IMR-90 (cell line): ENCODE results near the gene HOMEZ. TPM values are rescaled to one million over a fixed set of nuclear protein-coding genes. Genes with fewer than 3 reads are reported as not detected.

ENCODE experiments used
- ATAC-seq: fragments of 200-7000 bp; cut with Tn5 transposase; 2 replicates; pipeline ENCODE4 v1.9.1; 2020; ENCODE audit warnings: low read depth, mild to moderate bottlenecking, moderate library complexity
- BruUV-seq: library from RNA; stranded (reverse); fragments of 400-500 nt; replicated peaks from 2 replicates; lab custom pipeline; 2021; lab: Mats Ljungman, UMichigan
- CTCF ChIA-PET: fragments of 300-600 bp; formaldehyde crosslinking; extraction: SDS; loops from one replicate; lab custom pipeline; 2021; ENCODE audit warnings: antibody characterized with exemption; lab: Yijun Ruan, JAX
- POLR2A ChIA-PET: fragments of 300-600 bp; sonication (Branson Sonifier 250); formaldehyde crosslinking; loops from one replicate; lab custom pipeline; 2022; ENCODE audit warnings: antibody characterized with exemption; ENCODE audit not compliant: unreplicated experiment; lab: Charles Lee
- DNase-seq: peaks from one replicate; pipeline ENCODE4 v3.0.0; 2013
- H2AFZ ChIP-seq: replicated peaks from 2 replicates; pipeline ENCODE3; 2013; ENCODE audit warnings: low read length, mild to moderate bottlenecking; ENCODE audit not compliant: poor library complexity
- H2AK5ac ChIP-seq: 2 replicates; pipeline ENCODE4 v1.6.1; 2013; ENCODE audit warnings: low read depth, low read length, inconsistent platforms
- H2AK9ac ChIP-seq: replicated peaks from 2 replicates; pipeline ENCODE3; 2013; ENCODE audit warnings: mild to moderate bottlenecking, low read depth, low read length, moderate library complexity; ENCODE audit not compliant: poor library complexity
- H2BK120ac ChIP-seq: 2 replicates; pipeline ENCODE4 v1.6.1; 2013; ENCODE audit warnings: low read depth, low read length, inconsistent platforms
- H2BK15ac ChIP-seq: 3 replicates; pipeline ENCODE4 v1.6.1; 2013; ENCODE audit warnings: low read depth, low read length, inconsistent platforms
- H2BK20ac ChIP-seq: 2 replicates; pipeline ENCODE4 v1.6.1; 2013; ENCODE audit warnings: low read depth, mild to moderate bottlenecking, inconsistent platforms, low read length, moderate library complexity
- H2BK5ac ChIP-seq: 2 replicates; pipeline ENCODE4 v1.6.1; 2013; ENCODE audit warnings: mild to moderate bottlenecking, low read depth, low read length, inconsistent platforms; ENCODE audit not compliant: poor library complexity, severe bottlenecking
- H3K14ac ChIP-seq: replicated peaks from 2 replicates; pipeline ENCODE4 v1.6.1; 2013; ENCODE audit warnings: low read depth, low read length, inconsistent platforms
- H3K18ac ChIP-seq: 2 replicates; pipeline ENCODE4 v1.6.1; 2013; ENCODE audit warnings: low read depth, low read length, control low read depth
- H3K23ac ChIP-seq: 2 replicates; pipeline ENCODE4 v1.6.1; 2013; ENCODE audit warnings: low read depth, low read length, inconsistent platforms
- H3K27ac ChIP-seq: 2 replicates; pipeline ENCODE4 v1.5.1; 2013; ENCODE audit warnings: mild to moderate bottlenecking, control low read depth, low read length; ENCODE audit not compliant: insufficient read depth
- H3K27me3 ChIP-seq: 2 replicates; pipeline ENCODE4 v1.6.1; 2013; ENCODE audit warnings: low read length; ENCODE audit not compliant: control insufficient read depth, insufficient read depth
- H3K36me3 ChIP-seq: 2 replicates; pipeline ENCODE4 v1.6.1; 2013; ENCODE audit warnings: low read length, mixed read lengths; ENCODE audit not compliant: control insufficient read depth, insufficient read depth
- H3K4ac ChIP-seq: 2 replicates; pipeline ENCODE4 v1.6.1; 2013; ENCODE audit warnings: low read depth, low read length, inconsistent platforms
- H3K4me1 ChIP-seq: 2 replicates; pipeline ENCODE4 v1.6.1; 2013; ENCODE audit warnings: low read length, mixed read lengths; ENCODE audit not compliant: control insufficient read depth, insufficient read depth
- H3K4me2 ChIP-seq: 2 replicates; pipeline ENCODE4 v1.6.1; 2013; ENCODE audit warnings: low read depth, mild to moderate bottlenecking, control low read depth, low read length, moderate library complexity
- H3K4me3 ChIP-seq: 2 replicates; pipeline ENCODE4 v1.5.1; 2013; ENCODE audit warnings: low read depth, mild to moderate bottlenecking, control low read depth, low read length, moderate library complexity; ENCODE audit not compliant: insufficient read depth
- H3K56ac ChIP-seq: 2 replicates; pipeline ENCODE4 v1.6.1; 2013; ENCODE audit warnings: low read length, inconsistent platforms; ENCODE audit not compliant: insufficient read depth; ENCODE audit errors: extremely low read depth
- H3K79me1 ChIP-seq, 2 experiments: 2 replicates each; pipeline ENCODE4 v1.6.1; 2013; ENCODE audit warnings: low read length in 2 of 2, inconsistent platforms in 1 of 2, low read depth in 1 of 2
- H3K9ac ChIP-seq: 2 replicates; pipeline ENCODE4 v1.6.1; 2013; ENCODE audit warnings: low read depth, low read length, control low read depth
- H3K9me1 ChIP-seq: 2 replicates; pipeline ENCODE4 v1.6.1; 2013; ENCODE audit warnings: low read length, inconsistent platforms; ENCODE audit not compliant: insufficient read depth
- H3K9me3 ChIP-seq: 2 replicates; pipeline ENCODE4 v1.6.1; 2013; ENCODE audit warnings: low read length; ENCODE audit not compliant: control insufficient read depth, insufficient read depth
- H4K20me1 ChIP-seq: 2 replicates; pipeline ENCODE4 v1.6.1; 2013; ENCODE audit warnings: low read length, inconsistent platforms; ENCODE audit not compliant: insufficient read depth
- H4K5ac ChIP-seq: 2 replicates; pipeline ENCODE4 v1.6.1; 2013; ENCODE audit warnings: mild to moderate bottlenecking, low read depth, low read length, control low read depth
- H4K8ac ChIP-seq, 2 experiments: 2 replicates each; pipeline ENCODE4 v1.6.1; 2013; ENCODE audit warnings: low read depth in 2 of 2, low read length in 2 of 2, control low read depth in 1 of 2, inconsistent platforms in 1 of 2
- H4K91ac ChIP-seq: 2 replicates; pipeline ENCODE4 v1.6.1; 2013; ENCODE audit warnings: low read depth, low read length, inconsistent platforms; ENCODE audit not compliant: insufficient read depth
- CEBPB ChIP-seq: IDR thresholded peaks from 2 replicates; pipeline ENCODE4 v1.6.1; 2012; ENCODE audit warnings: low read depth, low read length, improper control_type of control experiment
- CHD1 ChIP-seq: IDR thresholded peaks from 2 replicates; pipeline ENCODE4 v1.6.1; 2012; ENCODE audit warnings: low read depth, low read length, improper control_type of control experiment
- FOS ChIP-seq: fragments of 150-350 bp; IDR thresholded peaks from 2 replicates; pipeline ENCODE4 v1.6.1; 2016; ENCODE audit warnings: low read depth, low read length
- MAFK ChIP-seq: IDR thresholded peaks from 2 replicates; pipeline ENCODE4 v1.6.1; 2012; ENCODE audit warnings: low read depth, low read length, improper control_type of control experiment
- MAZ ChIP-seq: IDR thresholded peaks from 2 replicates; pipeline ENCODE4 v1.6.1; 2012; ENCODE audit warnings: low read depth, mild to moderate bottlenecking, low read length, improper control_type of control experiment, moderate library complexity, borderline replicate concordance
- NFE2L2 ChIP-seq: fragments of 150-350 bp; IDR thresholded peaks from 2 replicates; pipeline ENCODE4 v1.6.1; 2016; ENCODE audit warnings: low read depth, mild to moderate bottlenecking, low read length
- RAD21 ChIP-seq: IDR thresholded peaks from 2 replicates; pipeline ENCODE4 v1.6.1; 2012; ENCODE audit warnings: low read length, improper control_type of control experiment
- RCOR1 ChIP-seq: IDR thresholded peaks from 2 replicates; pipeline ENCODE4 v1.6.1; 2012; ENCODE audit warnings: mild to moderate bottlenecking, low read length, improper control_type of control experiment; ENCODE audit not compliant: insufficient replicate concordance
- RFX5 ChIP-seq: IDR thresholded peaks from 2 replicates; pipeline ENCODE4 v1.8.0; 2012; ENCODE audit warnings: low read depth, mild to moderate bottlenecking, low read length, moderate library complexity
- SMC3 ChIP-seq: fragments of 150-350 bp; IDR thresholded peaks from 2 replicates; pipeline ENCODE4 v1.6.1; 2016; ENCODE audit warnings: low read depth, mild to moderate bottlenecking, antibody characterized with exemption, low read length, moderate library complexity
- WGBS, 2 experiments: methylation state at CpG; one replicate each; pipeline versions ENCODE4 v1.1.5 to v1.1.7; 2013; ENCODE audit warnings: missing lambda C conversion rate in 2 of 2; ENCODE audit not compliant: insufficient read length in 1 of 2; ENCODE audit errors: extremely low coverage in 2 of 2; 5-methylcytosine and 5-hydroxymethylcytosine counted together
- dilution Hi-C: fragments of 300-500 bp; cut with HindIII; formaldehyde crosslinking; loops from one replicate; pipeline ENCODE4 v1.14.3; 2018; ENCODE audit warnings: low sequenced_read_pairs; ENCODE audit not compliant: unreplicated experiment
- in situ Hi-C: fragments of 300-500 bp; cut with MboI; formaldehyde crosslinking; loops from 3 replicates; pipeline ENCODE4 v1.14.3; 2019; ENCODE audit warnings: low sequenced_read_pairs, inconsistent platforms, mixed read lengths
- intact Hi-C: fragments of 100-400 bp; cut with micrococcal nuclease; formaldehyde crosslinking; loops from 2 replicates; pipeline ENCODE4 v1.10.0; 2022
- polyA plus RNA-seq, 3 experiments: library from polyadenylated mRNA; depleted of rRNA; stranded (reverse); fragments of >200 nt; gene quantifications; 2 replicates each; pipeline ENCODE4 v1.2.3, GENCODE V29; 2012; ENCODE audit warnings: low replicate concordance in 1 of 3
- total RNA-seq: library from RNA; depleted of rRNA; stranded (reverse); fragments of >200 nt; gene quantifications from 2 replicates; pipeline ENCODE4 v1.2.3, GENCODE V29; 2012
- TF ChIP-seq, protein P1 (sequence below): fragments of 150-350 bp; IDR thresholded peaks from 2 replicates; pipeline ENCODE4 v1.6.1; 2016; ENCODE audit warnings: low read depth, mild to moderate bottlenecking, low read length, moderate library complexity, borderline replicate concordance
- TF ChIP-seq, protein P2 (sequence below): fragments of 150-350 bp; IDR thresholded peaks from 2 replicates; pipeline ENCODE4 v1.6.1; 2017; ENCODE audit warnings: mild to moderate bottlenecking, antibody characterized with exemption, low read length, low read depth
- TF ChIP-seq, protein P3 (sequence below): conservative IDR thresholded peaks from 2 replicates; pipeline ENCODE4 v1.5.1; 2012; ENCODE audit warnings: mild to moderate bottlenecking, low read depth, low read length, improper control_type of control experiment

HOMEZ gene
- total and polyA plus RNA-seq, 2 of the 4 experiments (the other 2 are of a cell fraction) = 7.7 to 9.7 TPM

DNA sequence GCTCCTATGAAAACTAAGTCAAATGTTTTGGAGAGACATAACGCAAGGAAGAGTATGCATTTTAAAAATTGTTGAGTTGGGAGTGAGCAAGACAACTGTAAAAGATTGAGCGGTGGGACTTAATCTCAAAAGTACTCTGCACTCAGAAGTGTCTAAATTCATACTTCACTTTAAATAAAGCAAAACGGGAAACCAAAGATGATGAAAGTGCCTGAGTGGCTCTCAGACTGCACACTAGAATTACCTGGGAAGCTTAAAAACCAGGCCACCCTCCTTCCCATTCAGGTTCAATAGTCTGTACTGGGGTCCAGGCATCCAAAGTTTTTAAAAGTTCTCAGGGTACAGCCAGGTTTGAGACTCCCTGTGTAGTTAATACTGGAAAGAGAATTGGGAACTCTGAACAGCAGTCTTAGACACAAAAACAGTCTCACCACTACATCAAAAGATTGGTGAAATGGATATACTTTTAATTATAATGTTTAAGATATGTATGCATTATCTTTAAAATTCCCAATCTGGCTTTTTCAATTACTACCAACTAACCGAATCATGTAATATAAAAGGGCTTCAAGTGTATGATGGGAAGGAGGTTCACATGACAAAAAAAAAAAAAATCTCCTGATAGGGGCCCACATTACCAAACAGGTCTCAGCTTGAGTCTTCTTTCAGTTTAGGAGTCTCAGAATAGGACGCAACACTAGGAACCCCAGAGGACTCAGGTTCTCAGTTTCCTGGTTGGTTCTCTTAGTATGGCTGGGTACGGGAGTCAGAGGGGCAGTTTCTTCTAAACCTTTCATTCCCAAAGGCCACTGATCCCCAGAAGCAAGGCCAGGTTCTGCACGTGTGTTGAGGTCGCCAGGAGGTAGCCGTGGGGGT lies 1.0 kb downstream of the HOMEZ start:
- Histone ChIP-seq H3K79me1 (peaks cover 20 to 21% of the 10 kb centered on the region in 2 experiments), H2AFZ (peak overlapping the region; percentile 97), H2BK15ac (no peak overlapping the region), H3K4me2 (peak overlapping the region; percentile 99), H2AK9ac (peak overlapping the region; percentile 83), H3K14ac (peak overlapping the region; percentile 60), H3K9me3 (no peaks in the 10 kb centered on the region), H3K23ac (peak overlapping the region; percentile 83), H3K9ac (peak overlapping the region; percentile 84), H3K27ac (peak overlapping the region; percentile 51), H3K18ac (no peak overlapping the region), H3K9me1 (peaks cover 6% of the 10 kb centered on the region; the same call in 1 of the 2 replicates), H3K4me3 (peak overlapping the region; percentile 95), H4K5ac (no peak overlapping the region), H3K4ac (peak overlapping the region; percentile 48), H2BK120ac (no peak overlapping the region), H4K20me1 (no peaks in the 10 kb centered on the region; the same call in 1 of the 2 replicates), H2AK5ac (peak overlapping the region; percentile 78), H3K36me3 (no peaks in the 10 kb centered on the region), H4K91ac (peak overlapping the region; percentile 66; the same call in 1 of the 2 replicates), H2BK5ac (peak overlapping the region; percentile 26), H3K4me1 (peaks cover 7% of the 10 kb centered on the region), H4K8ac (peak overlapping the region; percentile 67 to 79), H2BK20ac (no peak overlapping the region; the same call in 1 of the 2 replicates), H3K56ac (peak overlapping the region; percentile 73), H3K27me3 (no peaks in the 10 kb centered on the region; the same call in 1 of the 2 replicates)
- ChIA-PET CTCF (no interaction called here), POLR2A (interaction anchor here (0.6 kb wide), 1 partner anchor 388 kb away, joined by 4 read pairs; no protein-coding TSS in a partner anchor)
- dilution Hi-C loops (no loop called here), intact Hi-C loops (no loop called here), in situ Hi-C loops (no loop called here)
- no CpG with 5 or more reads among the region's 9 CpGs for WGBS, 2 experiments
- ATAC-seq (no peak), DNase-seq (peak; percentile 12)
- no TSS peak for BruUV-seq
- TF ChIP-seq SMC3 = no peak
- TF ChIP-seq RAD21 = no peak
- no peak for TF ChIP-seq MAZ
- TF ChIP-seq, protein P1, sequence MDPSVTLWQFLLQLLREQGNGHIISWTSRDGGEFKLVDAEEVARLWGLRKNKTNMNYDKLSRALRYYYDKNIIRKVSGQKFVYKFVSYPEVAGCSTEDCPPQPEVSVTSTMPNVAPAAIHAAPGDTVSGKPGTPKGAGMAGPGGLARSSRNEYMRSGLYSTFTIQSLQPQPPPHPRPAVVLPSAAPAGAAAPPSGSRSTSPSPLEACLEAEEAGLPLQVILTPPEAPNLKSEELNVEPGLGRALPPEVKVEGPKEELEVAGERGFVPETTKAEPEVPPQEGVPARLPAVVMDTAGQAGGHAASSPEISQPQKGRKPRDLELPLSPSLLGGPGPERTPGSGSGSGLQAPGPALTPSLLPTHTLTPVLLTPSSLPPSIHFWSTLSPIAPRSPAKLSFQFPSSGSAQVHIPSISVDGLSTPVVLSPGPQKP = no peak
- no peak for TF ChIP-seq FOS
- no peak for TF ChIP-seq MAFK
- no peak for TF ChIP-seq RCOR1
- TF ChIP-seq, protein P2, sequence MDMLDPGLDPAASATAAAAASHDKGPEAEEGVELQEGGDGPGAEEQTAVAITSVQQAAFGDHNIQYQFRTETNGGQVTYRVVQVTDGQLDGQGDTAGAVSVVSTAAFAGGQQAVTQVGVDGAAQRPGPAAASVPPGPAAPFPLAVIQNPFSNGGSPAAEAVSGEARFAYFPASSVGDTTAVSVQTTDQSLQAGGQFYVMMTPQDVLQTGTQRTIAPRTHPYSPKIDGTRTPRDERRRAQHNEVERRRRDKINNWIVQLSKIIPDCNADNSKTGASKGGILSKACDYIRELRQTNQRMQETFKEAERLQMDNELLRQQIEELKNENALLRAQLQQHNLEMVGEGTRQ = no peak
- TF ChIP-seq NFE2L2 = no peak
- no peak for TF ChIP-seq CHD1
- TF ChIP-seq RFX5 = no peak
- TF ChIP-seq, protein P3, sequence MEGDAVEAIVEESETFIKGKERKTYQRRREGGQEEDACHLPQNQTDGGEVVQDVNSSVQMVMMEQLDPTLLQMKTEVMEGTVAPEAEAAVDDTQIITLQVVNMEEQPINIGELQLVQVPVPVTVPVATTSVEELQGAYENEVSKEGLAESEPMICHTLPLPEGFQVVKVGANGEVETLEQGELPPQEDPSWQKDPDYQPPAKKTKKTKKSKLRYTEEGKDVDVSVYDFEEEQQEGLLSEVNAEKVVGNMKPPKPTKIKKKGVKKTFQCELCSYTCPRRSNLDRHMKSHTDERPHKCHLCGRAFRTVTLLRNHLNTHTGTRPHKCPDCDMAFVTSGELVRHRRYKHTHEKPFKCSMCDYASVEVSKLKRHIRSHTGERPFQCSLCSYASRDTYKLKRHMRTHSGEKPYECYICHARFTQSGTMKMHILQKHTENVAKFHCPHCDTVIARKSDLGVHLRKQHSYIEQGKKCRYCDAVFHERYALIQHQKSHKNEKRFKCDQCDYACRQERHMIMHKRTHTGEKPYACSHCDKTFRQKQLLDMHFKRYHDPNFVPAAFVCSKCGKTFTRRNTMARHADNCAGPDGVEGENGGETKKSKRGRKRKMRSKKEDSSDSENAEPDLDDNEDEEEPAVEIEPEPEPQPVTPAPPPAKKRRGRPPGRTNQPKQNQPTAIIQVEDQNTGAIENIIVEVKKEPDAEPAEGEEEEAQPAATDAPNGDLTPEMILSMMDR = no peak
- no peak for TF ChIP-seq CEBPB
